Activated CD8-positive, alpha-beta memory T cell treated with anti-CD3 and anti-CD28 coated beads, Interleukin-2, amount 50 U/mL, for 1 hour (primary cell): ENCODE measurements around the gene SULT1A1.
"Not testable (repeated sequence)": the region's sequence is repeated elsewhere in the genome, so short reads cannot be mapped to it uniquely, and the experiment has no call there.

Experiments used
- DNase-seq: peaks from one replicate; pipeline ENCODE4 v3.0.0-alpha.2; 2020; ENCODE audit errors: extremely low read depth

Gene SULT1A1

GRCh38 chr16:28591355-28591754 lies 18.5 kb downstream of the SULT1A1 start:
- no peak for DNase-seq

GRCh38 chr16:28590384-28591340 lies 19.2 kb downstream of the SULT1A1 start:
- no peak for DNase-seq

- no peak for DNase-seq
Measured at GRCh38 chr16:28589930-28590329, 19.9 kb downstream of the SULT1A1 start.

GRCh38 chr16:28589069-28589468 lies 20.8 kb downstream of the SULT1A1 start:
- DNase-seq: no peak

GRCh38 chr16:28587386-28587785 lies 22.5 kb downstream of the SULT1A1 start:
- DNase-seq: no peak

- DNase-seq: no peak
Measured at GRCh38 chr16:28586466-28586865, 23.4 kb downstream of the SULT1A1 start.

- DNase-seq: no peak
Measured at GRCh38 chr16:28585674-28586073, 24.2 kb downstream of the SULT1A1 start.

- no peak for DNase-seq
Measured at GRCh38 chr16:28580726-28581315, 29.0 kb downstream of the SULT1A1 start.

- no peak for DNase-seq
Measured at GRCh38 chr16:28575446-28576109, 34.3 kb downstream of the SULT1A1 start.

- DNase-seq: no peak
Measured at GRCh38 chr16:28574925-28575324, 34.9 kb downstream of the SULT1A1 start.

- DNase-seq: no peak
Measured at GRCh38 chr16:28573738-28574718, 35.8 kb downstream of the SULT1A1 start.

- DNase-seq: no peak
Measured at GRCh38 chr16:28572696-28573510, 36.9 kb downstream of the SULT1A1 start.

- DNase-seq: no peak
Measured at GRCh38 chr16:28569968-28570752, 39.7 kb downstream of the SULT1A1 start.

- no peak for DNase-seq
Measured at GRCh38 chr16:28569021-28569420, 40.8 kb downstream of the SULT1A1 start.

GRCh38 chr16:28567292-28567691 lies 42.6 kb downstream of the SULT1A1 start:
- no peak for DNase-seq

GRCh38 chr16:28566233-28566925 lies 43.5 kb downstream of the SULT1A1 start:
- not testable (repeated sequence) for DNase-seq

GRCh38 chr16:28563218-28563617 lies 46.6 kb downstream of the SULT1A1 start:
- DNase-seq: no peak

- no peak for DNase-seq
Measured at GRCh38 chr16:28562199-28562598, 47.6 kb downstream of the SULT1A1 start.

- DNase-seq: no peak
Measured at GRCh38 chr16:28561557-28562187, 48.2 kb downstream of the SULT1A1 start.
